ENCODE data around the gene DPY19L3.
"Not testable (repeated sequence)": the region's sequence is repeated elsewhere in the genome, so short reads cannot be mapped to it uniquely, and the experiment has no call there.

Gene DPY19L3

DNA sequence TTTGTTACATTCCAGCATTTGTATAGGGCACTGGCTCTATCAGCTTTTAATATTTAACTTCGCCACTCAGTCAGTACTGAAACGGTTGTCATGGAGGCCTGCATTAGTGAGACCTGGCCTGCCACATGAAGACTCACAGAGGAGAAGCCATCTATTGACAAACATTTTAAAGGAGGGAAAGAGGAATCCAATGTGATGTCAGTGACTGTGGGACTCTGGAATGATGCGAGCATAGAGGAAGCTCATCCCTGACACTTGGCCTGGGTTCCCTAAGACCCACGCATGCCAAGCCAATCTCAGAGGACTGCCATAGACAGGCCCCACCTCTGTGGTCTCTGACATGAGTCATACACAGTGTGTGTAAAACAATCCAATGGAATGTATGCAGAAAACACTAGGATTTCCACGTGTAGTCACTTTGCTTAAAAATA, 7.9 kb upstream of the DPY19L3 start:
- DNase-seq, result no peak

DNA sequence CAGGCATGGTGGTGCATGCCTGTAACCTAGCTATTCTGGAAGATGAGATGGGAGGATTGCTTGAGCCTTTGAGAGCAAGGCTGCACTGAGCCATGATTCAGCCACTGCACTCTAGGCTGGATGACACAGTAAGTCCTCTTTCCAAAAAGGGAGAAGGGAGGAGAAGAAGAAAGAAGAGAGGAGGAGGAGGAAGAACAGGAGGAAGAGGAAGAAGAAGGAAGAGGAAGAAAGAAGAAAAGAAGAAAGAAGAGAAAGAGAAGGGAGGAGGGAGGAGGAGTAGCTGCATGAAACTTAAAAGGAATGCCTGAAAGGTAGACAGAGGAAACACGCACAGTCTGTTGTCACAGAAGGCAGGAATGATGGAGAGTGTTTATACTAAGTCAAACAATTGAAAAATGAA, 3.6 kb upstream of the DPY19L3 start:
- DNase-seq, result no peak

DNA sequence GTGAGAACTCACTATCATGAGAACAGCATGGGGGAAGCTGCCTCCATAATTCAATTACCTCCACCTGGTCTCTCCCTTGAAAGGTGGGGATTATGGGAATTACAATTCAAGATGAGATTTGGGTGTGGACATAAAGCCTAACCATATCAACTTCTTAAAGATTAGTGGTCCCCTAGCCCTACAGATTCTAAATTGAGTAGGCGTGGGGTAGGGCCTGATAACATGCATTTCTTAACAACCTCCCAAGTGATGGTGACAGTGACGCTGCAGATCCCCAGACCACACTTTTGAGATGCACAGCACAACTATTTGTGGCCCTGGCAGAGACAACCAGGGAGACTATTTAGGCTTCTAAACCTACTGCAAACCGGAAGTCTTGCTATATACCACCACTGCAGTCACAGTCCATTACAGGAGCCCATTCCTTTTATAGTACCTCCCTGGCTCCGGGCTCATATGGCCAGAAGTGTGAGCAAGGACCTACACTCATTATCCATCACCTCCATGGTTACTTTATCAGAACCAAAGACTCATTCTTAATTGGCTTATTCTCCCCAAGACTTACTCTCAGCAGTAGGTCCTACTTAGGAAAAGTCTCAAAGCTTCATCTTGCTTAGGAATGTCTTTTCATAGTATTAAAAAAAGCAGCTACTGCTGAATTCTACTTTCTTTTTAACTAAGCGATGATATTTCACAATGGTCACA, 2.1 kb upstream of the DPY19L3 start:
- DNase-seq, result no peak

- DNase-seq, result no peak
These were observed 1.2 kb upstream of the DPY19L3 start for GRCh38 chr19:32404213-32404932.

DNA sequence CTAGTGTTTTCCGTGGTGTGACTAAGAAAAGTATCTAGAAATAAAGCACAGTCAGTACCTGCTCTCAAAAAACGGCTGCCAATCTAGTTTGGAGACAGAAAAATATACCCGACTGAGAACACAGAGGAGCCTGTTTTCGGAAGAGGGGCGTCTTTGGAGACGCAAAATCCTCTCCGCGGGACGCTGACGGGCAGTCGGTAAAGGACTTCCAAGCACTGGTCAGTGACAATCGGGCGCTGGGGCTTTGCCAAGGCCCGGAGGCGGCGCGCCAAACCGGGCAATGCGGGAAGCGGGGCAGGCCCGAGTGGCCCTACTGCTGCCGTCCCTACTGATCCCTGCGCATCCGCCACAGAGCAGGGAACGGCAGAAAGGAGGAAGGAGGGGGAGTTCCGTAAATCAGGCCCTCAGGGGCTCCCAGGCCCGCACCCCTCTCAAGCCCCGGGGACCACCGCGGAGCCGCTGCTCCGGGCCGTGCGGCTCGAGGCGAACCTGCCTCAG, 588 bp upstream of the DPY19L3 start:
- DNase-seq, result no peak

DNA sequence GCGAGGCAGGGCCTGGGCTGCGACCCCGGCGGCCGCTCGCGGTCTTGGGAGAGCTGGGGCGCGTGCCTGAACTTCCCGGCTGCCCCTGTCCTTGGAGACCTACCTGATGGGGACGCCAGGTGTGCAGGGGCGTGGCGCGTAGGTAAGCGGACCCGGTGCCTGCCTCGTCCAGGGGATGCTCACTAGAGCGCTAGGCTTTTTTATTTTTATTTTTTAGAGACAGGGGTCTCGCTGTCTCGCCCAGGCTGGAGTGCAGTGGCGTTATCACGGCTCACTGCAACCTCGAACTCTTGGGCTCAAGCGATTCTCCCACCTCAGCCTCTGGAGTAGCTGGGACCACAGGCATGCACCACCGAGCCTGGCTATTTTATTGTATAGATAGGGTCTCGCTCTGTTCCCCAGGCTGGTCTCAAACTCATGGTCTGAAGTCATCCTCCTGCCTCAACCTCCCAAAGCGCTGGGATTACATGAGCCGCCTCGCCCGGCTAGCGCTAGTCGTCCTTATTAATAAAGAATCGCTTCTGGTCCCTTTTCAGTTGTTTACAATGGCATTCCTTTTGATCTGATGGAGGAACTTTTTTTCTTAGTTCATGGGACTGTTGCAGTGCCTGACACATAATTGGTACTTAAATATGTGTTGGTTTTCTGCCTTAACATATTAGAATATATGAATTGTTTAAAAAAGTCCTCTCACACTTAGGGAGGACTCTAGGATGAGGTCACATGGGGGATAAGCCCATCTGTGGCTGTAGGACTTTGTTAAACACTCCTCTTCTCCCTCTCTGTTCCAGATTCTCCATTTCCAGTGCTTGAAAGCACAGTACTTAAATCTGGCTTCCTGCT, 812 bp downstream of the DPY19L3 start:
- no peak for DNase-seq

DNA sequence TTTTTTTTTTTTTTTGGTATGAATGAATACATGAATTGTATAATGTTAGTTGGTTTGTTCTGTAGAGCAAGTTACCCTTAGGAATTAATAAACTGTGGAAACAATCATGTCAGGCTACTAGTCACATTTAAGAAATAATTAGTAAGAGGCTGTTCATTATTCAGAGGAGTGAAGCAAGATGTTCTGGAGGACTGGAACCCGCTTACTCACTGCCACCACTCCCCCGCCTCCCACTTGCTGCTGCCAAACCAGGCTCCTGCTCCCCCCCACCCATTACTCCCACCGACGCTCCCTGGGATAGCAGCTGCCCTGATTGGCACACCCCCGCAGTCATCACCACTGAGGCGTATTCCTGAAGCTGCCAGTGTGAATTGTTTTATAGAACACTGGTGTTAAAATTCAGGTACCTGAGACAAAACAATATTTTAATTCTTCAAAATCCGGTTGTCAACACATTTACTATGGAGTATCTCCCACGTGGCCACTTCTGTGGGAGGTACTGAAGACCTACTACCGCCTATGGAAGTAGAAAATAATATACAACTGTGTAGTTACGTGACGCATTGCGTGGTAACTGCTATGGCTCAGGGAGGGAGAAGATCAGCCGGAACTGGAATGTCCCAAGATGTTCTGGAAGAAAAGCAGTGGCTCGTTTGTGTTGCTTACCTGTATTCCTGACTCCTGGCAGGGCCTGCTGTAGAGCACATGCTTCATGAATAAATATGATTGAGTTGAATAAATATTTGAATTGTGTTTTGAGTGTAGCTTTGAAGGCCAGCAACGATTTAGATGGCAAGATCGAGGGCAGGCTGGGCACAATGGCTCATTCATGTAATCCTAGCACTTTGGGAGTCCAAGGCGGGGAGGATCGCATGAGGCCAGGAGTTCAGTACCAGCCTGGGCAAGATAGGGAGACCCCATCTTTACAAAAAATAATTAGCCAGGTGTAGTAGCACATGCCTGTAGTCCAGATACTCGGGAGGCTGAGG, 1.7 kb downstream of the DPY19L3 start:
- DNase-seq, result no peak

DNA sequence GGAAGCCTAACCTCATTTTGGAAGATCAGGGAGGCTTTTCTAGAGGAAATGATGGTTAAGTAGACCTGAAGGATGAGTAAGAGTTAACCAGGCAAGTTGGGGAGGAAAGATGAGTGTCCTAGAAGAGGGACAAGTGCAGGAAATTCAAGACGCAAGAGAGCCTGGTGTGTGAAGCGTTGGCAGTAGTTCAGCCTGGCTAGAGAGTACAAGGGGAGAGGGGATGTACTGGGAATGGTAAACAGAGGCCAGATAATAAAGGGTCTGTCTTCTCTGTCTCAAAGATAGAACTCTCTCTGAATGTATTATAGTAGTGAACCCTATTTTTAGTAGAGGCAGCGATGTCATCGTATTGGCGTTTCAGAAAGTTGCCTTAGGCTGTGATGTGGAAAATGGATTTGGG, 9.7 kb downstream of the DPY19L3 start:
- no peak for DNase-seq

GRCh38 chr19:32415669-32416068, 10.1 kb downstream of the DPY19L3 start:
- DNase-seq, result no peak

GRCh38 chr19:32416749-32417456, 11.3 kb downstream of the DPY19L3 start:
- no peak for DNase-seq

GRCh38 chr19:32418155-32418554, 12.6 kb downstream of the DPY19L3 start:
- DNase-seq, result no peak

GRCh38 chr19:32421589-32422361, 16.2 kb downstream of the DPY19L3 start:
- no peak for DNase-seq

- no peak for DNase-seq
These were observed 16.9 kb downstream of the DPY19L3 start for GRCh38 chr19:32422435-32422834.

DNA sequence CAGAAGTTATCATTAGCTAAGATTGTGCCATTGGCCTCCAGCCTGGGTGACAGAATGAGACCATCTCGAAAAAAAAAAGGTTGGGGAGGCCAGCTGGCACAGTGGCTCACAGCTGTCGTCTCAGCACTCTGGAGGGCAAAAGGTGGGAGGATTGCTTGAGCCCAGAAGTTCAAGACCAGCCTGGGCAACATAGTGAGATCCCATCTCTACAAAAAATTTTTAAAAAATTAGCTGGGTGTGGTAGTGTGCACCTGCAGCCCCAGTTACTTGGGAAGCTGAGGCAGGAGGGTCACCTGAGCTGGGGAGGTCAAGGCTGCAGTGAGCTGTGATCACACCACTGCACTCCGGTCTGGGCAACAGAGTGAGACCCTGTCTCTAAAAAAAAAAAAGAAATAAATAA, 18.4 kb downstream of the DPY19L3 start:
- not testable (repeated sequence) for DNase-seq

DNA sequence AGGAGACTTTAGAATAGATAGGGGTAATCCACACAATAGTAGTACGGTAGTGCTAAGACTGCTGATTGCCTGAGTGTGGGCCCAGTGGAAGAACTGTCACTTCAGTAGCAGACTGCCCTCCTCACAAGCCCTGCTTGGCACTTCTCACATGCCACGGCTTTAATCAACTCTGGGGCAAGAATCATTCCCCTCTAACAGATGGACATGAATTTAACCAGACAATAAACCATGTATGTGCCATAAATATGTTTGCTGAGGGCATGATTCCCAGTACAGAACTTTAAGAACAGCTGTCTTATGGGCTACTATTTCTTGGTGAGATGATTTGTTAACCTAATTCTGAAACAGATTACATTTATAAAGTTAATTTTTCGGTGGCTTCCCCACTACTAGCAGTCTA, 22.0 kb downstream of the DPY19L3 start:
- no peak for DNase-seq

DNA sequence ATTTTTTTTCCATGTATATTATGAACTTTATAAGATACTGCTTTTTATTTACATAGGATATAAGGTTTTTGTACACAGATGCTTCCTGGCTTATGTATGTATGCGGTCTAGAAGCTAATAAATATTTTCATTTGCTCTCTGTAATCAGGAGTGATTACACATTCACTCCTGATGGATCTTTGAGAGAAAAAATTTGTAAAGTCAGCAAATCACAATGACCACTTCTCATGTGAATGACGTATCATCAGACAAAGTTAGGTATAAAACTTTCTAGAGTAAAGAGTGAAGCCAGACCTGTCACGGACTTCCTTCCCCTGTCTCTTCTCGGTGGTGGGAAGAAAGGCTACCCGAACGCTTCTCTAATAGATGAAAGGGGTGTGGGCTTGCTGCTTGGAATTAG, 31.1 kb downstream of the DPY19L3 start:
- no peak for DNase-seq

DNA sequence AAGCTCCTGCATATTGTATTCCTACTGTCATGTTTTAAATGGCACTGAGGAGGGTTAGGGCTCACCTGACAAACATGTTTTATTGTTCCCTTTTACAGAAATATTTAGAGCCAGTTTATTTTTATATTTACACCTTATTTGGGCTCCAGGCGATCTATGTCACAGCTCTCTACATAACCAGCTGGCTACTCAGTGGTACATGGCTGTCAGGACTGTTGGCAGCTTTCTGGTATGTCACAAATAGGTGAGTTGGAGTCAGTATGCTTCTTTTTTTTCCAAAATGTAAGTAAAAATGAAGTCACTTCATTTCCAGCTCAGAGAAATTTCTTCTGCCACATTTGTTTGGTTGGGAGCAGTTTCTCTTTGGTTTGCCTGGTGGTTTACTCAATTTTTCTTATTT, 31.5 kb downstream of the DPY19L3 start:
- no peak for DNase-seq

DNA sequence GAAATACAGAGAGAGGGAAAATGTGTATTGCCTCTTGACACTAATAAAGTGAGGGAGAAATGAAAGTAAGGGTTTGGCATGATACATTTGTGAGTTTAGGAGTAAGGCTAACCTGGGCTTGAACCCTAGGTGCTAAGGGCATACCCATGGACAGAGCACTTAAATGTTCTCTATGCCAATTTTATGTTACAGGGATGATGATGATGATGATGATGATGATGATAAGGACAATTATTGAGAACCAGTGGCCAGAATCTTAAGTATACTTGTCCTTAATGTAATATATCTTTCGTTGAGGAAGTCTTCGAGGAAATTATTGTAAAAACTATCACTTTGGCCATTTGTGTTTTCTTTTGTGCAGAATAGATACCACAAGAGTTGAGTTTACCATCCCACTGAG, 33.2 kb downstream of the DPY19L3 start:
- no peak for DNase-seq

DNA sequence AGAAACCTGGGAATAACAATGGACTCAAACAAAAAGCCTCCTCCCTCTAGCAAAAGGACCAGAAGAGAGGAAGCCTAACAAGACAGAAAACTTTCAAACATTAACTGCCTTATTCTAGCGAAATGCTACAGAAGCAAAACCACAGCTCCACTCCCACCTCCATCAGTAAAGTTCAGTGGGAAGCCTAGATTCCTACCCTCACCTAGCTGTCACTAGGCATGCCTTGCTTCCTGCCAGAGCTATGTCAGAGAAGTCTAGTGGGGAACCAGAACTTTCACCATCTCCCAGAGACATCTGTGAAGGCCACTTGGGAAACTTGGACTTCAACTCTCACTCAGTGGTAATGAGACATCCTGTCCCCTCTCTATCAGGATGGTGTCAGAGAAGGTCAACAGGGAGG, 37.1 kb downstream of the DPY19L3 start:
- no peak for DNase-seq

GRCh38 chr19:32447534-32447933, 42.0 kb downstream of the DPY19L3 start:
- not testable (repeated sequence) for DNase-seq

DNA sequence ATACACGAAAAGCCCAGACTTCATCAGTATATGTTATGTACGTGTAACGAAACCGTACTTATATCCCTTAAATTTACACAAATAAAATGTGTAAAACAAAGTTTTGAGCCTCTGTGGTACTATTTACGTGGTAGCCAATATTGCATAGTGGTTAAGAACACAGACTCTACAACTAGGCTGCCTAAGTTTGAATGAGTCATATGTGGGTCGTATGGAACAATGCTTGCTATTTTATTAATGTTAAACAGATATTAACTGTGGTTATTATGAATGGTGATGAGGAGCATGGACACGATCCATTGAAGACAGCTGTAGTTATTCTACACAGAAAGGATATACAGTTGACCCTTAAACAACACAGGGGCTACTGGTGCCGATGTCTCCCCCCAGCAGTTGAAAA, 42.5 kb downstream of the DPY19L3 start:
- DNase-seq, result no peak

All from NCI-H187 treated with DMSO at 0.1 percent for 48 hours (cell line).